ENCODE results near the gene GBE1.

GBE1 gene

DNA sequence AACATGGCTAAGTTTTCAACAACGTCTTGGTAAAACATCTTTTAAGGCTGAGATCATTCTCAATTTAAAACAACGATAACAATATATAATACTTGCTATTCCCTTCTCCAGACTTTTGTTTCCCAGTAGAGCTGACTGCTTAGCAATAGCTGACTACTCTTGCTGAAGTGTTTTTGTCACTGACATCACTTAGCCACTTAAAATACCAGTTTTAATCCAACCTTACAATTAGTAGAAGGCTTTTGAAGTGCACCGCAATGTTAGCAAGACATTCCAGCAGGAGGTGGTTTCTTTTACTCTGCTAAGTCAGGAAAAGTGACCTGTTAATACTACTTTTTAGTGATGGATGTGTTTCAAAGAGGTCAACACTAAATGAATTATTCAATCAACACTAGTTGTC lies 28.7 kb upstream of the GBE1 start:
- Histone ChIP-seq H4K20me1 (ENCODE audit: insufficient read depth, low read length) (no peaks in the 10 kb centered on the region), H3K36me3 (replicated peaks; ENCODE audit: low read depth, low read length) (no peaks in the 10 kb centered on the region), H3K27me3 (ENCODE audit: low read depth, low read length) (no peaks in the 10 kb centered on the region), H3K9me3 (ENCODE audit: insufficient read depth, low read length) (no peaks in the 10 kb centered on the region), H3K4me1 (ENCODE audit: low read length) (peaks cover 9% of the 10 kb centered on the region; the same call in 1 of the 2 replicates), H2AFZ (ENCODE audit: low read depth, low read length) (no peak overlapping the region), H3K9ac (ENCODE audit: low read length) (no peak overlapping the region), H3K27ac (ENCODE audit: low read length) (no peak overlapping the region), H3K79me2 (ENCODE audit: low read length) (no peaks in the 10 kb centered on the region), H3K4me2 (ENCODE audit: low read length) (no peak overlapping the region), H3K4me3 (ENCODE audit: low read length) (no peak overlapping the region)
- TF ChIP-seq, protein P1, sequence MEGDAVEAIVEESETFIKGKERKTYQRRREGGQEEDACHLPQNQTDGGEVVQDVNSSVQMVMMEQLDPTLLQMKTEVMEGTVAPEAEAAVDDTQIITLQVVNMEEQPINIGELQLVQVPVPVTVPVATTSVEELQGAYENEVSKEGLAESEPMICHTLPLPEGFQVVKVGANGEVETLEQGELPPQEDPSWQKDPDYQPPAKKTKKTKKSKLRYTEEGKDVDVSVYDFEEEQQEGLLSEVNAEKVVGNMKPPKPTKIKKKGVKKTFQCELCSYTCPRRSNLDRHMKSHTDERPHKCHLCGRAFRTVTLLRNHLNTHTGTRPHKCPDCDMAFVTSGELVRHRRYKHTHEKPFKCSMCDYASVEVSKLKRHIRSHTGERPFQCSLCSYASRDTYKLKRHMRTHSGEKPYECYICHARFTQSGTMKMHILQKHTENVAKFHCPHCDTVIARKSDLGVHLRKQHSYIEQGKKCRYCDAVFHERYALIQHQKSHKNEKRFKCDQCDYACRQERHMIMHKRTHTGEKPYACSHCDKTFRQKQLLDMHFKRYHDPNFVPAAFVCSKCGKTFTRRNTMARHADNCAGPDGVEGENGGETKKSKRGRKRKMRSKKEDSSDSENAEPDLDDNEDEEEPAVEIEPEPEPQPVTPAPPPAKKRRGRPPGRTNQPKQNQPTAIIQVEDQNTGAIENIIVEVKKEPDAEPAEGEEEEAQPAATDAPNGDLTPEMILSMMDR (IDR thresholded peaks at IDR 0.05; ENCODE audit: low read depth, low read length) = no peak
- no peak for TF ChIP-seq EZH2phosphoT487 (IDR thresholded peaks at IDR 0.05; ENCODE audit: low read depth)

DNA sequence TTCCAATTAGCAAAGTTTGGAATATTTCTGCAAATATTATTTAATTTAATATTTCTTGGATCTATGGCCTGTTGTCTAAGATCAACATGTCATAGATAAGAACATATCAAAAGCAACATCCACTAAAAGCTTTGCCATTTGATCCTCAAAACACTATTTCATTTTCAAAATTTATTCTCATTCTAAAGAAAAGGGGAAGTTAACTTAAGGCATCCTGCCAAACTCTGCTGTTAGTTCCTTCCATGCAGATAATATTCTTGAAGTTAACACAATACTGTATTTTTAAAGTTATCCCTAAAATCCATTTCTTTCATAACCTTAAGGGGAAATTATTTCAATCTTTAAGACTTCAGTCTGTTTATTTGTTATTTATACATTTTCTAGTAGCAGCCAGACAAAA lies 28.2 kb upstream of the GBE1 start:
- Histone ChIP-seq H3K9me3 (ENCODE audit: insufficient read depth, low read length) (no peaks in the 10 kb centered on the region), H3K4me2 (ENCODE audit: low read length) (no peak overlapping the region), H4K20me1 (ENCODE audit: insufficient read depth, low read length) (no peaks in the 10 kb centered on the region), H3K9ac (ENCODE audit: low read length) (no peak overlapping the region), H3K4me1 (ENCODE audit: low read length) (peaks cover 9% of the 10 kb centered on the region; the same call in 1 of the 2 replicates), H3K27me3 (ENCODE audit: low read depth, low read length) (no peaks in the 10 kb centered on the region), H3K27ac (ENCODE audit: low read length) (no peak overlapping the region), H3K4me3 (ENCODE audit: low read length) (no peak overlapping the region), H3K79me2 (ENCODE audit: low read length) (no peaks in the 10 kb centered on the region), H2AFZ (ENCODE audit: low read depth, low read length) (no peak overlapping the region), H3K36me3 (replicated peaks; ENCODE audit: low read depth, low read length) (no peaks in the 10 kb centered on the region)
- TF ChIP-seq, protein P1 (IDR thresholded peaks at IDR 0.05; ENCODE audit: low read depth, low read length) = no peak
- TF ChIP-seq EZH2phosphoT487 (IDR thresholded peaks at IDR 0.05; ENCODE audit: low read depth) = no peak

DNA sequence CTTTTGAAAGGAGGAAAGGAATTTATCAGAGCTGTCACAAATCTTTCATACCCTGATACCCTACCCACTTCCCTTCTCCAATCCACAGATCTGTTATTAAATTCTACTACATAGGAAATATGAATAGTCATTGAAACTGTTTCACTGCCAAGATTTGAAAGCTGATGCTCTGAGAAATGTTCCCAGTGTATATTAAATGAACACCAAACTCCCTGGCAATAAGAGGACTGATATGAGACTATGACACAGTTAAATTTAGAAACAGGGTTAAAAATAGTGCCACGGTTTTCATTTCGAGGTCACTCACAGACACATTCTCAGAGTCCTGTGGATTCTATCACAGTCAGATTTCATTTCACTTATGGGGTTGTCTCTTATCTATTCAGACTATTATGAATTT lies 27.2 kb upstream of the GBE1 start:
- Histone ChIP-seq H4K20me1 (ENCODE audit: insufficient read depth, low read length) (no peaks in the 10 kb centered on the region), H3K9ac (ENCODE audit: low read length) (no peak overlapping the region), H3K4me3 (ENCODE audit: low read length) (no peak overlapping the region), H3K36me3 (replicated peaks; ENCODE audit: low read depth, low read length) (no peaks in the 10 kb centered on the region), H3K9me3 (ENCODE audit: insufficient read depth, low read length) (no peaks in the 10 kb centered on the region), H3K4me2 (ENCODE audit: low read length) (no peak overlapping the region), H3K79me2 (ENCODE audit: low read length) (no peaks in the 10 kb centered on the region), H3K27me3 (ENCODE audit: low read depth, low read length) (no peaks in the 10 kb centered on the region), H2AFZ (ENCODE audit: low read depth, low read length) (no peak overlapping the region), H3K27ac (ENCODE audit: low read length) (no peak overlapping the region), H3K4me1 (ENCODE audit: low read length) (peaks cover 9% of the 10 kb centered on the region; the same call in 1 of the 2 replicates)
- no peak for TF ChIP-seq EZH2phosphoT487 (IDR thresholded peaks at IDR 0.05; ENCODE audit: low read depth)
- TF ChIP-seq, protein P1 (IDR thresholded peaks at IDR 0.05; ENCODE audit: low read depth, low read length) = no peak

DNA sequence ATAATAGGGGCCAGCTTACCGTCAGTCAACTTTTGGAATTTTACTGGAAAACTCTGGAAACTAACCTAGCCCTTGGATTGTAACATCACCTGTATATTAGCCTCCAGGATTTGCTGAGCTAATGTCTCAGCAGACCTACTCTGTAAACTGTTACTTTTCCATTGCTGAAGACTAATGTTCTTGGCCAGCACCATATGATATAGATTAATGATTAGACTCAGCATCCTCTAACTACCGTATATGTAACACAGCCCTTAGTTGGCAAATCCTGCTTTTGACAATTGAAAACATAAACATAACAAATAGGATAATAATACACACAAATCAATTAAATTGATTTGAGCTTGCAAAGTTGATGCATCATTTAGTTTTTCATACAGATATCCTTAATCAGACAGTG lies 26.6 kb upstream of the GBE1 start:
- TF ChIP-seq EZH2phosphoT487 (IDR thresholded peaks at IDR 0.05; ENCODE audit: low read depth) = no peak
- TF ChIP-seq, protein P1 (IDR thresholded peaks at IDR 0.05; ENCODE audit: low read depth, low read length) = no peak
- Histone ChIP-seq H2AFZ (ENCODE audit: low read depth, low read length) (no peak overlapping the region), H3K4me1 (ENCODE audit: low read length) (peaks cover 9% of the 10 kb centered on the region; the same call in 1 of the 2 replicates), H3K4me3 (ENCODE audit: low read length) (no peak overlapping the region), H4K20me1 (ENCODE audit: insufficient read depth, low read length) (no peaks in the 10 kb centered on the region), H3K9ac (ENCODE audit: low read length) (no peak overlapping the region), H3K4me2 (ENCODE audit: low read length) (no peak overlapping the region), H3K27me3 (ENCODE audit: low read depth, low read length) (no peaks in the 10 kb centered on the region), H3K27ac (ENCODE audit: low read length) (no peak overlapping the region), H3K9me3 (ENCODE audit: insufficient read depth, low read length) (no peaks in the 10 kb centered on the region), H3K36me3 (replicated peaks; ENCODE audit: low read depth, low read length) (no peaks in the 10 kb centered on the region), H3K79me2 (ENCODE audit: low read length) (no peaks in the 10 kb centered on the region)
